ENCODE results near the gene CLCA4.
A peak's percentile ranks its signal among the peaks of the same experiment; 100 is the strongest.
"Not testable (repeated sequence)": the region's sequence is repeated elsewhere in the genome, so short reads cannot be mapped to it uniquely, and the experiment has no call there.

The CLCA4 gene

GRCh38 chr1:86596741-86597290, 49.9 kb downstream of the CLCA4 start:
- H3K27ac ChIP-seq (ENCODE audit: poor library complexity, severe bottlenecking), result no peak overlapping the region
- DNase-seq (ENCODE audit: low spot score) (no peak), ATAC-seq (ENCODE audit: low read depth) (no peak)
- H3K27me3 ChIP-seq (ENCODE audit: insufficient read depth, poor library complexity, severe bottlenecking), result no peaks in the 10 kb centered on the region
- TF ChIP-seq CTCF (IDR thresholded peaks at IDR 0.05; ENCODE audit: poor library complexity, severe bottlenecking), result no peak
- no peak overlapping the region for H3K4me3 ChIP-seq (ENCODE audit: severe bottlenecking)
- H3K36me3 ChIP-seq (ENCODE audit: low read depth), result no peaks in the 10 kb centered on the region
- H3K9me3 ChIP-seq (ENCODE audit: severe bottlenecking), result peaks cover 4% of the 10 kb centered on the region
- no peaks in the 10 kb centered on the region for H3K4me1 ChIP-seq (ENCODE audit: insufficient read depth, poor library complexity, severe bottlenecking)

- DNase-seq (ENCODE audit: low spot score); H3K27me3 ChIP-seq (ENCODE audit: insufficient read depth, poor library complexity, severe bottlenecking); H3K9me3 ChIP-seq (ENCODE audit: severe bottlenecking); H3K36me3 ChIP-seq (ENCODE audit: low read depth); H3K4me3 ChIP-seq (ENCODE audit: severe bottlenecking); ATAC-seq (ENCODE audit: low read depth); H3K27ac ChIP-seq (ENCODE audit: poor library complexity, severe bottlenecking); H3K4me1 ChIP-seq (ENCODE audit: insufficient read depth, poor library complexity, severe bottlenecking): not testable (repeated sequence)
Observed at GRCh38 chr1:86606080-86606479, 59.2 kb downstream of the CLCA4 start.

DNA sequence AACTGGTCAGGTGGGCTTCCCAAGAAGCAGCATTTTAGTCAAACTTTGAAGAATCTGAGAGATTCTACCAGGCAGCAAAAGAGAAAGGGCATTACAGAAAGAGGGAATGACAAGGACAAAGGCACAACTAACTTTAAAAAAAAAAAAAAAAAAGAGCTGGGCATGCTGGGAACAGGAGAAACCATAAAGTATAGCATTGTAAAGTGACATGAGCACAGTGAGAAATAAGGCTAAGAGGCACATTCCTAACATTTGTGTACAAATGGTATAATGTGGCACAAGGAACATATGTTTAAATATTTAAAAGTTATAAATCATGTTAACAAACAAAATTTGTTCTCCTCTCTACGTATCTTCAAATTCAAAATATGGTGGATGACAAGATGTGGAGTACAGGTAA, 69.6 kb downstream of the CLCA4 start:
- Histone ChIP-seq H3K9me3 (ENCODE audit: severe bottlenecking) (no peaks in the 10 kb centered on the region), H3K36me3 (ENCODE audit: low read depth) (no peaks in the 10 kb centered on the region), H3K4me3 (ENCODE audit: severe bottlenecking) (no peak overlapping the region), H3K27me3 (ENCODE audit: insufficient read depth, poor library complexity, severe bottlenecking) (no peaks in the 10 kb centered on the region), H3K27ac (ENCODE audit: poor library complexity, severe bottlenecking) (no peak overlapping the region), H3K4me1 (ENCODE audit: insufficient read depth, poor library complexity, severe bottlenecking) (peaks cover 8% of the 10 kb centered on the region)
- ATAC-seq (ENCODE audit: low read depth) (no peak), DNase-seq (ENCODE audit: low spot score) (no peak)
- no peak for TF ChIP-seq CTCF (IDR thresholded peaks at IDR 0.05; ENCODE audit: poor library complexity, severe bottlenecking)

GRCh38 chr1:86616871-86617270, 70.0 kb downstream of the CLCA4 start:
- Histone ChIP-seq H3K36me3 (ENCODE audit: low read depth) (no peaks in the 10 kb centered on the region), H3K4me1 (ENCODE audit: insufficient read depth, poor library complexity, severe bottlenecking) (peaks cover 8% of the 10 kb centered on the region), H3K9me3 (ENCODE audit: severe bottlenecking) (no peaks in the 10 kb centered on the region), H3K27me3 (ENCODE audit: insufficient read depth, poor library complexity, severe bottlenecking) (no peaks in the 10 kb centered on the region), H3K27ac (ENCODE audit: poor library complexity, severe bottlenecking) (no peak overlapping the region), H3K4me3 (ENCODE audit: severe bottlenecking) (no peak overlapping the region)
- TF ChIP-seq CTCF (IDR thresholded peaks at IDR 0.05; ENCODE audit: poor library complexity, severe bottlenecking), result no peak
- ATAC-seq (ENCODE audit: low read depth) (peak; percentile 41; the same call in 2 of the 3 replicates), DNase-seq (ENCODE audit: low spot score) (no peak)

GRCh38 chr1:86618358-86618757, 71.5 kb downstream of the CLCA4 start:
- DNase-seq (ENCODE audit: low spot score) (no peak), ATAC-seq (ENCODE audit: low read depth) (peak; percentile 59)
- Histone ChIP-seq H3K4me3 (ENCODE audit: severe bottlenecking) (no peak overlapping the region), H3K27ac (ENCODE audit: poor library complexity, severe bottlenecking) (no peak overlapping the region), H3K9me3 (ENCODE audit: severe bottlenecking) (no peaks in the 10 kb centered on the region), H3K4me1 (ENCODE audit: insufficient read depth, poor library complexity, severe bottlenecking) (peaks cover 8% of the 10 kb centered on the region), H3K27me3 (ENCODE audit: insufficient read depth, poor library complexity, severe bottlenecking) (no peaks in the 10 kb centered on the region), H3K36me3 (ENCODE audit: low read depth) (no peaks in the 10 kb centered on the region)
- no peak for TF ChIP-seq CTCF (IDR thresholded peaks at IDR 0.05; ENCODE audit: poor library complexity, severe bottlenecking)
